GM23338 (cell line): ENCODE data around the gene LPP. TPM values are rescaled to one million over a fixed set of nuclear protein-coding genes. Genes with fewer than 3 reads are reported as not detected.

Experiments
- ATAC-seq: fragments of 200-7000 bp; cut with Tn5 transposase; 3 replicates; pipeline ENCODE4 v1.9.1; 2020
- DNase-seq: peaks from one replicate; pipeline ENCODE4 v3.0.0-alpha.2; 2015; ENCODE audit warnings: low spot score
- H2AFZ ChIP-seq: fragments of 200-600 bp; sonication (generic); 2 replicates; pipeline ENCODE4 v1.8.0; 2016; ENCODE audit warnings: antibody characterized with exemption, mild to moderate bottlenecking, moderate library complexity
- H3F3A ChIP-seq: fragments of 200-600 bp; sonication (generic); replicated peaks from 2 replicates; pipeline ENCODE4 v1.8.0; 2017; ENCODE audit warnings: antibody characterized with exemption, mixed run types, low read depth
- H3K27ac ChIP-seq: fragments of 200-600 bp; sonication (generic); 2 replicates; pipeline ENCODE4 v1.6.1; 2016; ENCODE audit warnings: low read depth
- H3K27me3 ChIP-seq: fragments of 200-600 bp; sonication (generic); 2 replicates; pipeline ENCODE4 v1.8.0; 2016; ENCODE audit warnings: mild to moderate bottlenecking, mixed run types, moderate library complexity; ENCODE audit not compliant: insufficient read depth
- H3K36me3 ChIP-seq: fragments of 200-600 bp; sonication (generic); 2 replicates; pipeline ENCODE4 v1.8.0; 2016; ENCODE audit warnings: mild to moderate bottlenecking; ENCODE audit not compliant: insufficient read depth
- H3K4me1 ChIP-seq: fragments of 200-600 bp; sonication (generic); 2 replicates; pipeline ENCODE4 v1.8.0; 2016; ENCODE audit warnings: mild to moderate bottlenecking, moderate library complexity; ENCODE audit not compliant: insufficient read depth
- H3K4me2 ChIP-seq: fragments of 200-600 bp; sonication (generic); 2 replicates; pipeline ENCODE4 v1.7.1; 2017; ENCODE audit warnings: mixed run types
- H3K4me3 ChIP-seq: fragments of 200-600 bp; sonication (generic); 2 replicates; pipeline ENCODE4 v1.6.1; 2016; ENCODE audit warnings: mixed run types
- H3K79me2 ChIP-seq: fragments of 200-600 bp; sonication (generic); replicated peaks from 2 replicates; pipeline ENCODE4 v1.8.0; 2017; ENCODE audit warnings: mild to moderate bottlenecking; ENCODE audit not compliant: insufficient read depth
- H3K9me2 ChIP-seq: fragments of 200-600 bp; sonication (generic); 2 replicates; pipeline ENCODE4 v1.8.0; 2017; ENCODE audit not compliant: insufficient read depth
- H4K20me1 ChIP-seq: fragments of 200-600 bp; sonication (generic); replicated peaks from 2 replicates; pipeline ENCODE4 v1.8.0; 2017; ENCODE audit warnings: mild to moderate bottlenecking; ENCODE audit not compliant: insufficient read depth
- H3K27ac Mint-ChIP-seq: 2 replicates; pipeline ENCODE4 v1.8.0; 2020; ENCODE audit warnings: inconsistent platforms, mild to moderate bottlenecking, moderate library complexity, mixed read lengths
- H3K27me3 Mint-ChIP-seq: 3 replicates; pipeline ENCODE4 v1.8.0; 2022; ENCODE audit warnings: low read depth, mild to moderate bottlenecking, moderate library complexity, mixed read lengths, inconsistent platforms; ENCODE audit not compliant: insufficient read depth, poor library complexity
- H3K36me3 Mint-ChIP-seq: 3 replicates; pipeline ENCODE4 v1.8.0; 2021; ENCODE audit warnings: low read depth, mild to moderate bottlenecking, inconsistent platforms, moderate library complexity, mixed read lengths
- H3K4me1 Mint-ChIP-seq: 3 replicates; pipeline ENCODE4 v1.8.0; 2020; ENCODE audit warnings: mild to moderate bottlenecking, inconsistent platforms, mixed read lengths
- H3K4me3 Mint-ChIP-seq: 3 replicates; pipeline ENCODE4 v1.8.0; 2021; ENCODE audit warnings: moderate library complexity, mild to moderate bottlenecking, inconsistent platforms, mixed read lengths
- H3K9me3 Mint-ChIP-seq: 3 replicates; pipeline ENCODE4 v1.8.0; 2020; ENCODE audit warnings: moderate library complexity, mild to moderate bottlenecking, inconsistent platforms, mixed read lengths
- CREB1 ChIP-seq: fragments of 250-450 bp; sonication (Bioruptor Pico); IDR thresholded peaks from 2 replicates; pipeline ENCODE4 v1.5.0; 2020; ENCODE audit warnings: low read depth, mild to moderate bottlenecking, moderate library complexity
- EZH2 ChIP-seq: fragments of 200-600 bp; sonication (generic); IDR thresholded peaks from one replicate; pipeline ENCODE4 v1.8.0; 2017; ENCODE audit warnings: antibody characterized with exemption, mild to moderate bottlenecking, low read depth; ENCODE audit not compliant: unreplicated experiment
- EZH2phosphoT487 ChIP-seq: fragments of 200-600 bp; sonication (generic); IDR thresholded peaks from one replicate; pipeline ENCODE4 v1.8.1; 2018; ENCODE audit warnings: antibody characterized with exemption; ENCODE audit not compliant: unreplicated experiment
- JUNB ChIP-seq: IDR thresholded peaks from one replicate; pipeline ENCODE4 v1.6.1; 2016; ENCODE audit warnings: antibody characterized with exemption; ENCODE audit not compliant: unreplicated experiment
- NANOG ChIP-seq: IDR thresholded peaks from 2 replicates; pipeline ENCODE4 v1.6.1; 2016; ENCODE audit warnings: antibody characterized with exemption, borderline replicate concordance
- POLR2AphosphoS5 ChIP-seq: IDR thresholded peaks from 2 replicates; pipeline ENCODE4 v1.6.1; 2016; ENCODE audit warnings: antibody characterized with exemption, low read depth
- STAT1 ChIP-seq: IDR thresholded peaks from one replicate; pipeline ENCODE4 v1.6.1; 2016; ENCODE audit warnings: antibody characterized with exemption; ENCODE audit not compliant: unreplicated experiment
- ZNF114 ChIP-seq: fragments of 250-450 bp; sonication (Bioruptor Pico); IDR thresholded peaks from 2 replicates; pipeline ENCODE4 v1.5.0; 2020; ENCODE audit warnings: mild to moderate bottlenecking, moderate library complexity
- ZNF331 ChIP-seq: fragments of 250-450 bp; sonication (Bioruptor Pico); IDR thresholded peaks from 2 replicates; pipeline ENCODE4 v1.5.0; 2020; ENCODE audit warnings: low read depth, mild to moderate bottlenecking, moderate library complexity
- polyA plus RNA-seq: library from polyadenylated mRNA; unstranded; fragments of >200 nt; fragmentation: Nextera tagmentation; extraction: Ambion mirVana; gene quantifications from 2 replicates; pipeline ENCODE4 v1.2.1, GENCODE V29; 2016
- total RNA-seq: library from RNA; depleted of rRNA; stranded (reverse); fragments of >200 nt; shearing (Covaris generic); gene quantifications from 2 replicates; pipeline ENCODE4 v1.2.3, GENCODE V29; 2014
- TF ChIP-seq, protein P1 (sequence below): fragments of 250-450 bp; sonication (Bioruptor Pico); IDR thresholded peaks from 2 replicates; pipeline ENCODE4 v1.5.0; 2020; ENCODE audit warnings: mild to moderate bottlenecking, moderate library complexity
- TF ChIP-seq, protein P2 (sequence below): IDR thresholded peaks from 2 replicates; pipeline ENCODE4 v1.6.1; 2016; ENCODE audit warnings: antibody characterized with exemption
- TF ChIP-seq, protein P3 (sequence below), 2 experiments: fragments of 200-600 bp in 1 of 2; sonication (generic) in 1 of 2; conservative IDR thresholded peaks; 2 replicates each; pipeline versions ENCODE4 v1.5.1 to v1.6.1; 2016 to 2017; ENCODE audit warnings: antibody characterized with exemption in 2 of 2, low read depth in 2 of 2, mild to moderate bottlenecking in 2 of 2, moderate library complexity in 1 of 2
- TF ChIP-seq, protein P4 (sequence below): IDR thresholded peaks from one replicate; pipeline ENCODE4 v1.6.1; 2018; ENCODE audit warnings: antibody characterized with exemption; ENCODE audit not compliant: unreplicated experiment

Gene LPP
- total and polyA plus RNA-seq, 2 experiments from 2014 or later: 23.0 to 35.2 TPM

DNA sequence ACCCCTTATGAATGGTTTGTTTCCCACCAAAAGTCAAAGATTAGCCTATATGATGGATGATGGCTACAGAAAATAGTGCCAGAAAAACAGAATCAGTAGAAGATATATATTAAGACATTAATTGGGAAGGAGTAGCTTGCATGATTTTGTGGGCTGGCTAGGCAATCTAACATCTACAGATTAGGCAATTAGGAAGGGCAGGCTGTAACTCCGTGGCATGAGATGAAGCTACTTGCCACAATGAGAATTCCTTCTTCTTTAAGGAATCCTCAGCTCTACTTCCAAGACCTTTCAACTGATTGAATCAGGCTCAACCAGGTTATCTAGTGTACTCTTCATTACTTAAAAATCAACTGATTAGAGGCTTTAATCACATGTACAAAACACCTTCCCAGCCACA, 426.7 kb downstream of the LPP start:
- peaks cover 18% of the 10 kb centered on the region for H3K4me1 ChIP-seq
- H3K4me3 Mint-ChIP-seq: no peak overlapping the region
- H2AFZ ChIP-seq: no peak overlapping the region
- no peaks in the 10 kb centered on the region for H3K9me3 Mint-ChIP-seq
- peaks cover 8% of the 10 kb centered on the region for H3K4me1 Mint-ChIP-seq
- no peaks in the 10 kb centered on the region for H3K79me2 ChIP-seq
- no peak overlapping the region for H3K27ac Mint-ChIP-seq
- H3K36me3 Mint-ChIP-seq: no peaks in the 10 kb centered on the region
- H4K20me1 ChIP-seq: no peaks in the 10 kb centered on the region
- no peak for TF ChIP-seq ZNF331 (CRISPR knock-in tag)
- TF ChIP-seq, protein P1, sequence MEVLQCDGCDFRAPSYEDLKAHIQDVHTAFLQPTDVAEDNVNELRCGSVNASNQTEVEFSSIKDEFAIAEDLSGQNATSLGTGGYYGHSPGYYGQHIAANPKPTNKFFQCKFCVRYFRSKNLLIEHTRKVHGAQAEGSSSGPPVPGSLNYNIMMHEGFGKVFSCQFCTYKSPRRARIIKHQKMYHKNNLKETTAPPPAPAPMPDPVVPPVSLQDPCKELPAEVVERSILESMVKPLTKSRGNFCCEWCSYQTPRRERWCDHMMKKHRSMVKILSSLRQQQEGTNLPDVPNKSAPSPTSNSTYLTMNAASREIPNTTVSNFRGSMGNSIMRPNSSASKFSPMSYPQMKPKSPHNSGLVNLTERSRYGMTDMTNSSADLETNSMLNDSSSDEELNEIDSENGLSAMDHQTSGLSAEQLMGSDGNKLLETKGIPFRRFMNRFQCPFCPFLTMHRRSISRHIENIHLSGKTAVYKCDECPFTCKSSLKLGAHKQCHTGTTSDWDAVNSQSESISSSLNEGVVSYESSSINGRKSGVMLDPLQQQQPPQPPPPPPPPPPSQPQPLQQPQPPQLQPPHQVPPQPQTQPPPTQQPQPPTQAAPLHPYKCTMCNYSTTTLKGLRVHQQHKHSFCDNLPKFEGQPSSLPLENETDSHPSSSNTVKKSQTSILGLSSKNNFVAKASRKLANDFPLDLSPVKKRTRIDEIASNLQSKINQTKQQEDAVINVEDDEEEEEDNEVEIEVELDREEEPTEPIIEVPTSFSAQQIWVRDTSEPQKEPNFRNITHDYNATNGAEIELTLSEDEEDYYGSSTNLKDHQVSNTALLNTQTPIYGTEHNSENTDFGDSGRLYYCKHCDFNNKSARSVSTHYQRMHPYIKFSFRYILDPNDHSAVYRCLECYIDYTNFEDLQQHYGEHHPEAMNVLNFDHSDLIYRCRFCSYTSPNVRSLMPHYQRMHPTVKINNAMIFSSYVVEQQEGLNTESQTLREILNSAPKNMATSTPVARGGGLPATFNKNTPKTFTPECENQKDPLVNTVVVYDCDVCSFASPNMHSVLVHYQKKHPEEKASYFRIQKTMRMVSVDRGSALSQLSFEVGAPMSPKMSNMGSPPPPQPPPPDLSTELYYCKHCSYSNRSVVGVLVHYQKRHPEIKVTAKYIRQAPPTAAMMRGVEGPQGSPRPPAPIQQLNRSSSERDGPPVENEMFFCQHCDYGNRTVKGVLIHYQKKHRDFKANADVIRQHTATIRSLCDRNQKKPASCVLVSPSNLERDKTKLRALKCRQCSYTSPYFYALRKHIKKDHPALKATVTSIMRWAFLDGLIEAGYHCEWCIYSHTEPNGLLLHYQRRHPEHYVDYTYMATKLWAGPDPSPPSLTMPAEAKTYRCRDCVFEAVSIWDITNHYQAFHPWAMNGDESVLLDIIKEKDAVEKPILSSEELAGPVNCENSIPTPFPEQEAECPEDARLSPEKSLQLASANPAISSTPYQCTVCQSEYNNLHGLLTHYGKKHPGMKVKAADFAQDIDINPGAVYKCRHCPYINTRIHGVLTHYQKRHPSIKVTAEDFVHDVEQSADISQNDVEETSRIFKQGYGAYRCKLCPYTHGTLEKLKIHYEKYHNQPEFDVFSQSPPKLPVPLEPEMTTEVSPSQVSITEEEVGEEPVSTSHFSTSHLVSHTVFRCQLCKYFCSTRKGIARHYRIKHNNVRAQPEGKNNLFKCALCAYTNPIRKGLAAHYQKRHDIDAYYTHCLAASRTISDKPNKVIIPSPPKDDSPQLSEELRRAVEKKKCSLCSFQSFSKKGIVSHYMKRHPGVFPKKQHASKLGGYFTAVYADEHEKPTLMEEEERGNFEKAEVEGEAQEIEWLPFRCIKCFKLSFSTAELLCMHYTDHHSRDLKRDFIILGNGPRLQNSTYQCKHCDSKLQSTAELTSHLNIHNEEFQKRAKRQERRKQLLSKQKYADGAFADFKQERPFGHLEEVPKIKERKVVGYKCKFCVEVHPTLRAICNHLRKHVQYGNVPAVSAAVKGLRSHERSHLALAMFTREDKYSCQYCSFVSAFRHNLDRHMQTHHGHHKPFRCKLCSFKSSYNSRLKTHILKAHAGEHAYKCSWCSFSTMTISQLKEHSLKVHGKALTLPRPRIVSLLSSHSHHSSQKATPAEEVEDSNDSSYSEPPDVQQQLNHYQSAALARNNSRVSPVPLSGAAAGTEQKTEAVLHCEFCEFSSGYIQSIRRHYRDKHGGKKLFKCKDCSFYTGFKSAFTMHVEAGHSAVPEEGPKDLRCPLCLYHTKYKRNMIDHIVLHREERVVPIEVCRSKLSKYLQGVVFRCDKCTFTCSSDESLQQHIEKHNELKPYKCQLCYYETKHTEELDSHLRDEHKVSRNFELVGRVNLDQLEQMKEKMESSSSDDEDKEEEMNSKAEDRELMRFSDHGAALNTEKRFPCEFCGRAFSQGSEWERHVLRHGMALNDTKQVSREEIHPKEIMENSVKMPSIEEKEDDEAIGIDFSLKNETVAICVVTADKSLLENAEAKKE (CRISPR knock-in tag): no peak
- TF ChIP-seq CREB1 (CRISPR knock-in tag): no peak
- TF ChIP-seq, protein P2, sequence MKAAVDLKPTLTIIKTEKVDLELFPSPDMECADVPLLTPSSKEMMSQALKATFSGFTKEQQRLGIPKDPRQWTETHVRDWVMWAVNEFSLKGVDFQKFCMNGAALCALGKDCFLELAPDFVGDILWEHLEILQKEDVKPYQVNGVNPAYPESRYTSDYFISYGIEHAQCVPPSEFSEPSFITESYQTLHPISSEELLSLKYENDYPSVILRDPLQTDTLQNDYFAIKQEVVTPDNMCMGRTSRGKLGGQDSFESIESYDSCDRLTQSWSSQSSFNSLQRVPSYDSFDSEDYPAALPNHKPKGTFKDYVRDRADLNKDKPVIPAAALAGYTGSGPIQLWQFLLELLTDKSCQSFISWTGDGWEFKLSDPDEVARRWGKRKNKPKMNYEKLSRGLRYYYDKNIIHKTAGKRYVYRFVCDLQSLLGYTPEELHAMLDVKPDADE: no peak
- no peak for TF ChIP-seq STAT1
- no peak for TF ChIP-seq NANOG
- TF ChIP-seq EZH2: no peak
- TF ChIP-seq JUNB: no peak
- TF ChIP-seq, protein P3, sequence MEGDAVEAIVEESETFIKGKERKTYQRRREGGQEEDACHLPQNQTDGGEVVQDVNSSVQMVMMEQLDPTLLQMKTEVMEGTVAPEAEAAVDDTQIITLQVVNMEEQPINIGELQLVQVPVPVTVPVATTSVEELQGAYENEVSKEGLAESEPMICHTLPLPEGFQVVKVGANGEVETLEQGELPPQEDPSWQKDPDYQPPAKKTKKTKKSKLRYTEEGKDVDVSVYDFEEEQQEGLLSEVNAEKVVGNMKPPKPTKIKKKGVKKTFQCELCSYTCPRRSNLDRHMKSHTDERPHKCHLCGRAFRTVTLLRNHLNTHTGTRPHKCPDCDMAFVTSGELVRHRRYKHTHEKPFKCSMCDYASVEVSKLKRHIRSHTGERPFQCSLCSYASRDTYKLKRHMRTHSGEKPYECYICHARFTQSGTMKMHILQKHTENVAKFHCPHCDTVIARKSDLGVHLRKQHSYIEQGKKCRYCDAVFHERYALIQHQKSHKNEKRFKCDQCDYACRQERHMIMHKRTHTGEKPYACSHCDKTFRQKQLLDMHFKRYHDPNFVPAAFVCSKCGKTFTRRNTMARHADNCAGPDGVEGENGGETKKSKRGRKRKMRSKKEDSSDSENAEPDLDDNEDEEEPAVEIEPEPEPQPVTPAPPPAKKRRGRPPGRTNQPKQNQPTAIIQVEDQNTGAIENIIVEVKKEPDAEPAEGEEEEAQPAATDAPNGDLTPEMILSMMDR (conservative IDR thresholded peaks at IDR 0.05; ENCODE audit: low read depth in 2 of 2): no peak
- TF ChIP-seq, protein P4, sequence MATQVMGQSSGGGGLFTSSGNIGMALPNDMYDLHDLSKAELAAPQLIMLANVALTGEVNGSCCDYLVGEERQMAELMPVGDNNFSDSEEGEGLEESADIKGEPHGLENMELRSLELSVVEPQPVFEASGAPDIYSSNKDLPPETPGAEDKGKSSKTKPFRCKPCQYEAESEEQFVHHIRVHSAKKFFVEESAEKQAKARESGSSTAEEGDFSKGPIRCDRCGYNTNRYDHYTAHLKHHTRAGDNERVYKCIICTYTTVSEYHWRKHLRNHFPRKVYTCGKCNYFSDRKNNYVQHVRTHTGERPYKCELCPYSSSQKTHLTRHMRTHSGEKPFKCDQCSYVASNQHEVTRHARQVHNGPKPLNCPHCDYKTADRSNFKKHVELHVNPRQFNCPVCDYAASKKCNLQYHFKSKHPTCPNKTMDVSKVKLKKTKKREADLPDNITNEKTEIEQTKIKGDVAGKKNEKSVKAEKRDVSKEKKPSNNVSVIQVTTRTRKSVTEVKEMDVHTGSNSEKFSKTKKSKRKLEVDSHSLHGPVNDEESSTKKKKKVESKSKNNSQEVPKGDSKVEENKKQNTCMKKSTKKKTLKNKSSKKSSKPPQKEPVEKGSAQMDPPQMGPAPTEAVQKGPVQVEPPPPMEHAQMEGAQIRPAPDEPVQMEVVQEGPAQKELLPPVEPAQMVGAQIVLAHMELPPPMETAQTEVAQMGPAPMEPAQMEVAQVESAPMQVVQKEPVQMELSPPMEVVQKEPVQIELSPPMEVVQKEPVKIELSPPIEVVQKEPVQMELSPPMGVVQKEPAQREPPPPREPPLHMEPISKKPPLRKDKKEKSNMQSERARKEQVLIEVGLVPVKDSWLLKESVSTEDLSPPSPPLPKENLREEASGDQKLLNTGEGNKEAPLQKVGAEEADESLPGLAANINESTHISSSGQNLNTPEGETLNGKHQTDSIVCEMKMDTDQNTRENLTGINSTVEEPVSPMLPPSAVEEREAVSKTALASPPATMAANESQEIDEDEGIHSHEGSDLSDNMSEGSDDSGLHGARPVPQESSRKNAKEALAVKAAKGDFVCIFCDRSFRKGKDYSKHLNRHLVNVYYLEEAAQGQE: no peak
- no peak for TF ChIP-seq POLR2AphosphoS5
- TF ChIP-seq EZH2phosphoT487: no peak
- no peak for TF ChIP-seq ZNF114 (CRISPR knock-in tag)
- ATAC-seq: no peak
- no peaks in the 10 kb centered on the region for H3K27me3 ChIP-seq
- no peaks in the 10 kb centered on the region for H3K9me2 ChIP-seq
- H3K36me3 ChIP-seq: no peaks in the 10 kb centered on the region
- no peaks in the 10 kb centered on the region for H3F3A ChIP-seq
- no peak for DNase-seq
- peaks cover 2% of the 10 kb centered on the region for H3K27me3 Mint-ChIP-seq
- H3K27ac ChIP-seq: no peak overlapping the region
- H3K4me2 ChIP-seq: no peak overlapping the region
- H3K4me3 ChIP-seq: no peak overlapping the region
